GM19025 (cell line): ENCODE data around the gene EPB41.
"Not testable (repeated sequence)": the region's sequence is repeated elsewhere in the genome, so short reads cannot be mapped to it uniquely, and the experiment has no call there.

Experiments used
- ATAC-seq: cut with Tn5 transposase; IDR thresholded peaks from one replicate; pipeline ENCODE4 v1.9.1; 2021; ENCODE audit warnings: mild to moderate bottlenecking, low read depth, moderate library complexity; ENCODE audit not compliant: unreplicated experiment

EPB41 gene

DNA sequence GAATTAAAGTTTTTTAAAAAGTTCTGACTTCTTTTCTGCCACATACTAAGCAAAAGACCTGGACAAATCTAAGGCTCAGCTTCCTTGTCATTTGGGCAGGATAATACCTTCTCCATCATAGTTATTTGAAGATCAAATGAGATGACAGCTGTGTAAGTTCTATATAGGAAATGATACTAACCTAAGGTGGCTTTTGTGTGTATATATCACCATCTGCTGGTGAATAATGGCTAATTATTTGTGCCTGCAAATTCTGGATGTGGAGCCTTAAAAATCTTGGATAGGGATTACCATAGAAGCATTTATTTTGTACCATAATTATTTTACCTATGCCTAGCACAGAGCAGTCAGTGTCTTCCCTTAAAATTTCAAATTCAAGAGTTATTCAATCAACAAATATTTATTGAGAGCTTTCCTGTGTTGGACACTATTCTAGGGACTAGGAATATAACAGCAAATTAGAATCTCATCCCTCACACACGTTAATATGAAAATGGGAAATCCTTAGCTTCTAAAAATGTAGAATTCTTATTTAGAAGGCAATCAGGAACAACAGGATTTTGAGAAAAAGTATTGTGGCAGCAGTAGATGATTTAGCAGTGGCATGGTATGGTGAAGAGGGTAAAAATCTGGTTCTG lies 119.6 kb downstream of the EPB41 start:
- no peak for ATAC-seq

DNA sequence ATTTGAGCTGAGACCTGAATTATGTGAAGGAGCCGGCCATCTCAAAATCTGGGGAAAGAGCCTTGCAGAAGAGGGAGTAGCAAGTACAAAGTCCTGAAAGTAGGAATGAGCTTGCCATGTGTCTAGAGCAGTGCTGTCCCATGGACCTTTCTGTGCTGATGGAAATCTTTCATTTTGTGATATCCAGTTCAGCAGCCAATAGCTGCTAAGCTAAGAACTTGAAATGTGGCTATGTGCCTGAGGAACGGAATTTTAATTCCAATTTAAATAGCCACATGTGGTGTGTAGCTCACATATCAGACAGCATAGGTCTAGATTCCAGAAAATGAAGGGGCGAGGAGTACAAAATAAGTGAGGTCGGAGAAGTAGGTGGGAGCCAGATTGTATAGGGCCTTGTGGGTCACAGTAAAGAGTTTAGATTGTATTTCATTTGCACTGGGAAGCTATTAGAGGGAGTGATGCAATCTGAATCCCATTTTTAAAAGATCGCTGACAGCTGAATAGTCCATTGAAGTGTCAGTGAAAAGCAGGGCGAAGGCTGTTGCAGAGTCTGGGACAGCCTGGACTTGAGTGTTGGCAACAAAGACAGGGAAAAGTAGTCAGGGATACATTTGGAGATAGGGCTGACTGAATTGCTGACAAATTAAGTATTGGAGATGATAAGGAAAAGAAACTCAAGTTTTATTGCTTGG lies 129.1 kb downstream of the EPB41 start:
- no peak for ATAC-seq

DNA sequence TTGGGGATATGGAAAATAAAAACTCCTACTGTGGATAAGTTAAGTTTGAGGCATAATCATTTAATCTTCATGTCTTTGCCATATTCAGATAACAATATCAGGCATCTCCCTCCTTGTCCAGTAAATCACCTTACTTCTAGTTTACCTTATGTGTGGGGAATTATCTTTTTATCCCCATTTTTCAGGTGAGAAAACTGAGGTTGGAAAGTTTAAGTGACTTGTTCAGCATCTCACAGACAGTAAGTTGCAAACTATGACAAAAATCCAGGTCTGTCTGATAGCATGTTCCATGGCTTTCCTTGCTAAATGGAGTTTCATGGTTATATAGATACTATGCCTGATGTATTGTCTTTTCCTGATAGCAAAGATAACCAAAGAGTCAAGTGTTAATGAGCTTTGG lies 129.6 kb downstream of the EPB41 start:
- no peak for ATAC-seq

DNA sequence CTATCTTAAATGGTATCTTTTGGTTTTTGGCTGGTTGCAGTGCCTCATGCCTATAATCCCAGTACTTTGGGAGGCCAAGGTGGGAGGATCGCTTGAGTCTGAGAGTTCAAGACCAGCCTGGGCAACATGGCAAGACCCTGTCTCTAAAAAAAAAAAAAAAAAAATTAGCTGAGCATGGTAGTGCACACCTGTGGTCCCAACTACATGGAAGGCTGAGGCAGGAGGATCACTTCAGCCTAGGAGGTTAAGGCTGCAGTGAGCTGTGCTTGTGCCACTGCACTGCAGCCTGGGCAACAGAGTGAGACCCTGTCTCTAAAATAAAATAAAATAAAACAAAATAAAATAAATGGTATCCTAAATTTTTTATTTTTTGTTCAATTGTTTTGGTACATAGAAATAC lies 131.3 kb downstream of the EPB41 start:
- ATAC-seq, result not testable (repeated sequence)

DNA sequence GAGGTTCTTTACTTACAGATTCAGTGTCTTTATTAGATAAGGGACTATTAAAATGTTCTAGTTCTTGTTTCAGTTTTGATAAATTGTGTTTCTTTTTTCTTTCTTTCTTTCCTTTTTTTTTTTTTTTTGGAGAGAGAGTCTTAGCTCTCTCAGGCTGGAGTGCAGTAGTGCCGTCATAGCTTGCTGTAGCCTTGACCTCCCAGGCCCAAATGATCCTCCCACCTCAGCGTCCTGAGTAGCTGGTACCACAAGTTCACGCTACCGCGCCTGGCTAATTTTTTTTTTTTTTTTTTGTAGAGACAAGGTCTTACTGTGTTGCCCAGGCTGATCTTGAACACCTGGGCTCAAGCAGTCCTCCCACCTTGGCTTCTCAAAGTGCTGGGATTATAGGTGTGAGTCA lies 132.8 kb downstream of the EPB41 start:
- no peak for ATAC-seq

DNA sequence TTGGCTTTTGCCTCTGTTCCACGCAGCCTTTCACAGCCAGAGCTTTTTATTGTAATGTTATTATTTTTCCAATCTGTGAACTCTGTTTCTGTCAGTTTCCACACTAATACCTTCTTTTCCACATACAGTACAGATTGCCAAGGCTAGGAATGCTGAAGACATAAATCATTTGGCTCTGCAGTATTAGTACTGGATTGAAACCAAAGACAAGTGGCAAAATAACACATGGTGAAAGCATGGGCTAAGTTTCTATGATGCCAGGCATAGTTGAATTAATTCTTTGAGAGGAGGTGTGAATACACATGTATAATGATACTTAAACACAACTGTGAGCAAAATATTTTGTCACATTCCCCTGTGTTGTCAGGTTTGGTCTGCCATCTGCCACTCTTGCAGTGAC lies 135.8 kb downstream of the EPB41 start:
- no peak for ATAC-seq

DNA sequence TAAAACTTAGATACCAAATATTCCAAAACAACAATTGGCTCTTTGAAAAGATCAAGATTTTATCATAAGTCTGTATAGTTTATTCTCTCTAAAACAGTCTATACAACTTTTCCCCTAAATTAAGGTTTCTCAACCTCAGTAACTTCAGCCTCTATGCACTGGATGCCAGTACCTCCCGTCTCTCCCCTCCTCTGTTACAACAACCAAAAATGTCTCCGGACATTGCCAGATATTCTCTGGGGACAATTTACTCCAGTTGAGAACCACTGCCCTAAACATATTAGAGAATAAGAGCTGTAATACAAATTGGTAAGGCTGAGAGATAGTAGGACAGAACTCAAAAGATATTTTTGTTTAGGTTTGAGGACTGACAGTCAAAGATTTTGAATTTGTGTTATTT lies 137.7 kb downstream of the EPB41 start:
- ATAC-seq, result no peak

DNA sequence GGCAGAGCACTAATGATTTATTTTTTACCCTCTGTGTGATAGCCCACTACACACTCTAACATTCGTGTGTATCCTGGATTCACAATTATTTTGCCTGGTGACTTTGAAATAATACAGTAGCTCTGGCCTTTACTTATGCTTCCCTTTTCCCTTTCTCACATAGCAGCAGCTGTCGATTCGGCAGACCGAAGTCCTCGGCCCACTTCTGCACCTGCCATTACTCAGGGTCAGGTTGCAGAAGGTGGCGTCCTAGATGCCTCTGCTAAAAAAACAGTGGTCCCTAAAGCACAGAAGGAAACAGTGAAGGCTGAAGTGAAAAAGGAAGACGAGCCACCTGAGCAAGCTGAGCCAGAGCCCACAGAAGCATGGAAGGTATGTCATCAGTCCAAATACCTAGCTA lies 138.6 kb downstream of the EPB41 start:
- no peak for ATAC-seq

DNA sequence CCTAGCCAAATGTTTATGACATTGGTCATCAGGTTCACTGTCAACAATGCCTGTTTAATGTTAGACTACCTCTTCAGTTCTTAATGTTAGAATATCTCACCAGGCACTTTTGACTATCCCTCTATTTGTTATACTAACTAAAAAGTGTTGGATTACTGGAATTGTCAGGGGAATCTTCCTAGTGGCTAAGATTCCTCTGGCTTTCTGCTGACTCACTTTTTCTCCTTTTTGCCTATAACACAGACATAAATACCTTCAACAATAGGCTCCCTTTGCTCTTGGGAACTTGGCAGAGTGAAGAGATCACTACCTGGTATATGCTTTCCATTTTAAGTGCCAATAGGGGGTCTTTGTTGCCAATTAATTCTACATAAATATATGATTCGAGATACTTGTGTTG lies 140.8 kb downstream of the EPB41 start:
- ATAC-seq, result no peak

DNA sequence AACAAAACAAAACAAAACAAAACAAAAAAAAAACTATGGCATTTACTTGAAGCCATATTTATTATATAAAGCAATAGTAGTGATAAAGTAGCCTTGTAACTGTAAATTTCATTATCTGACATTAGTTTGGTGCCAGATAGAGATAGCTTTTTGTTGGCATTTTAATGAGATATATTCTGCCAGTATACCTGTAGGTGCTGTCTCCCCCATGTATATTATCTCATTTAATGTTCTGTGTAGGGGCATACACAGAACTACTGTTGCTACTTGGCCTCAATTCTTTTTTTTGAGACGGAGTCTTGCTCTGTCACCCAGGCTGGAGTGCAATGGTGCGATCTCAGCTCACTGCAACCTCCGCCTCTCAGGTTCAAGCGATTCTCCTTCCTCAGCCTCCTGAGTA lies 141.9 kb downstream of the EPB41 start:
- ATAC-seq, result no peak

DNA sequence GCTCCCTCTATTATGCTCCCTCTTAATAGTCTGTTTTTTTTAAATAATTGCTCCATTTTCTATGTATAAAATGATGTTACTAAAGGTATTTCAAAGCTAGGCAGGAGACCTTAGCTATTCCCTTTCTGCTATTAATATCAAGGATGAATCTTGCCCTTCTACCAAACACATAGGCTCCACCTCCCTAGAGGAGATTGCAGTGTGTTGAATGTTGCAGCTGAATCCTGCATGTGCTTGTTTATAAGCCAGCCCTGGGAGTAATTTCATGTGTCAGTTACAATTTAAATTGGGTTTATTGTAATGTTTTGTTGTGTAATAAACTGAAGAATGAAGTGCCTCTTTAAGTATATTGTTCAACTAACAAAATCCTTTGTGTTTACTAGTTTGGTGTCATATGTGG lies 143.3 kb downstream of the EPB41 start:
- ATAC-seq, result no peak

DNA sequence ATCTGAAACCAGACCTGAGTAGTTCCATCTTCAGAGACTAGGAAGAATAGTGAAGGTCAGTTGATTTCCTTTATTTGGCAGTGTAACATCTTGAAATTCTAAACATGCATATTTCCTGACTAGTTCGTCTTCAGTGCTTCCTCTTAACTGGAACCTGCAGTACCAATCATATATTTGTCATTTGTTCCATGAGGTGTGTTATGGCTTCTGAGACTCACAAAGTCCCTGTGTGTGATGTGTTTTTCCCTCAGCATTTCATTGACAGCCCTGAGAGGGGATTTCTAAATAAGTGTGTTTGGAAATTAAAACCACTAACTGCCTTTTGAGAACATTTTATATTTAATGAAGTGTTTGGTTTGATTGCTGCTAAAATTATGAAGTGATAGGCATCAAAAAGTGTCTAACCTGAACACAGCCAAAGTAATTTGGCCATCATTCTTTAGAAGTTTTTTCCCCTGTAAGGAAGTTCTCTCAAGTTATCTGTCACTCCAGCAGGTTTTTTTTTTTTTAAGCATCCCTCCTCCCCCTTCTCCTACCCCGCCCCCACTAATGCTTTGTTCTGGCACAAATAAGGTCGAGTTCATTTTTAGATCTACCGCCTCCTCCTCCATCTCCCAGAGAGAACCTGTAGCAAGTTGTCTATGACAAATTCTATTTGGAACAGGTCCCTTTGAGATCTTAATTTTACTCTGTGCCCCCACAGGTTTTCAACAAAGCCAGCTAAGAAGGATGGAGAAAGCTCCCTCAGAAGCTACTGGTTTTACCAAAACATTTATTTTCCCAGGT lies 148.0 kb downstream of the EPB41 start:
- ATAC-seq, result no peak

DNA sequence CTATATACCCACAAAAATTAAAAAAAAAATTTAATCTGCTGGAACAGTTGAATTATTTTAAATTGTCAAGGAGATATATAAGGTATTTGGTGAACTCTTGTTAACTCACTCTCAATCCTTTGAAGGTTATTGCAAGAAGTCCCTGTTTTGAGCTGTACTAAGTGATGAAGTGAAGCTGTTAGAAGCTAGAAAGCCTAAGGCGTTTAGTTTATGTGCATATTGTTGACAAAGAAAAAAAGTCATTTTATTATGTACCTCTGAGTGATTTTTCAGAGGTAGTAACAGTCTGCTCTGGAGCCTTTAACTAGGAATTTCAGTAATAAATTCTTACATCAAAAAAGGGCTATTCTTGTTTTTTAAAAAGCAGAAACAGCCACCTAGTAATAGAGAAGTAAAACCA lies 149.7 kb downstream of the EPB41 start:
- ATAC-seq, result no peak

DNA sequence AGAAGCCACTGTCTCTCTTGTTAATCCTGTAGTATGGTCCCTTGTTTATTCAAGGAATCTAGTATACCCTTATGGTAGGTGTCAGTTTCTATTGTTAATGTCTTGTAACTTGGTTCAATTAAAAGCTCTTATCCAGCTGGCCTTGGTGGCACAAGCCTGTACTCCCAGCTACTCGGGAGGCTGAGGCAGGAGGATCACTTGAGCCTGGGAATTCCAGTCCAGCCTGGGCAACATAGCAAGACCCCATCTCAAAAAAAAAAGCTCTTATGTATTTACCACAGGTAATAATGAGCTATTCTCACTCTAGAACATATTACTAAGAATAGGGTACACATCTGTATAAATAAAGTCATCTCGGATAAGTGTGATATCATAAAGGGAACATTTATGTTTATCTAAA lies 162.8 kb downstream of the EPB41 start:
- no peak for ATAC-seq

DNA sequence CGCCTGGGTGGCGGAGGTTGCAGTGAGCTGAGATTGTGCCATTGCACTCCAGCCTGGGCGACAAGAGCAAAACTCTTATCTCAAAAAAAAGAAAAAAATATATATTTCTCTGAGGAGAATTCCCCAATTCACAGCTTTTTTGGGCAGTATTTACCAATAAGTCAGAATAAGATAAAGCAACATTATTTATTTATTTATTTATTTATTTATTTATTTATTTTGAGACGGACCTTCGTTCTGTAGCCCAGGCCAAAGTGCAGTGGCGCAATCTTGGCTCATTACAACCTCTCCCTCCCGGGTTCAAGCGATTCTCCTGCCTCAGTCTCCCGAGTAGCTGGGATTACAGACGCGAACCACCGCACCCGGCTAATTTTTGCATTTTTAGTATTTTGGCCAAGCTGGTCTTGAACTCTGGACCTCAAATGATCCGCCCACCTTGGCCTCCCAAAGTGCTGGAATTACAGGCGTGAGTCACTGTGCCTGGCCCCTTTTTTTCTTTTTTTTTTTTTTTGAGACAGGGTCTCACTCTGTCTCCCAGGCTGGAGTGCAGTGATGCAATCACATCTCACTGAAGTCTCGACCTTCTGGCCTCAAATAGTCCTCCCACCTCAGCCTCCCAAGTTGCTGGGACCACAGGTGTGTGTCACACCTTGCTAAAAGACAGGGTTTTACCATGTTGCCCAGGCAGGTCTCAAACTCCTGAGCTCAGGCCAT lies 165.7 kb downstream of the EPB41 start:
- ATAC-seq, result not testable (repeated sequence)

DNA sequence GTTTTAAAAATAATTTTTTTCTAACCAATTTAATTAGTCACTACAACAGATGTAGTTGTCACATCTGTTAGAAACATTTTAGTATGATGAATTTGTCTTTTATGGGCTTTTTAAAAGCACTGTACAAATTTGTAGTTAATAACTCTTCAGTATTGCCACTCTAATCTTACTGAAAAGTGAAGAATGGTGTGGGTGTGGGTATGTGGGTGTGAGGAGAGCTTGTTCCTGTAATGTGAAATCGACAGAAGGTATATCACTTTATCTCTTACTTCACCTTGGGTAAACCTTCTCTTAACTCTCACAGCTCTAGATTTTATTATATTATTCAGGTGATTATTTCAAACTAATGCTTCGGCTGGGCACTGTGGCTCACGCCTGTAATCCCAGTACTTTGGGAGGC lies 166.8 kb downstream of the EPB41 start:
- no peak for ATAC-seq

DNA sequence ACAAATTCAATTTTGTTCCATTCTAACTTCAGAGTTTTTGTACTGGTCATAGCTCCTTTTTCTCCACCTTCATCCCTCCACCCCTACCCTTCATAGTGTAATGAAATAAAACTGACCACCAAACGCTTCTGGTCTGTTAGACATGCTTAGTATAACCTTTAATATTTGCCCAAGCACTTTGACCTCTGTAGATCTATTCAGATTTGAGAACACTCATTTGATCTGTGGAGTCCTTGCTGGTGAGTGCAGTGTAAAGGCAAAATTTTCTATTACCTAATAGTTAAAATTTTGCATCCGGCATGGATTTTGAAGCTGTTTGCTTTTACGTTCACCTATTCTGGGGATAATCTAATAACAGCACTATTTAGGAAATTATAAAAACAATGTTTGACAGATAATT lies 168.2 kb downstream of the EPB41 start:
- no peak for ATAC-seq

DNA sequence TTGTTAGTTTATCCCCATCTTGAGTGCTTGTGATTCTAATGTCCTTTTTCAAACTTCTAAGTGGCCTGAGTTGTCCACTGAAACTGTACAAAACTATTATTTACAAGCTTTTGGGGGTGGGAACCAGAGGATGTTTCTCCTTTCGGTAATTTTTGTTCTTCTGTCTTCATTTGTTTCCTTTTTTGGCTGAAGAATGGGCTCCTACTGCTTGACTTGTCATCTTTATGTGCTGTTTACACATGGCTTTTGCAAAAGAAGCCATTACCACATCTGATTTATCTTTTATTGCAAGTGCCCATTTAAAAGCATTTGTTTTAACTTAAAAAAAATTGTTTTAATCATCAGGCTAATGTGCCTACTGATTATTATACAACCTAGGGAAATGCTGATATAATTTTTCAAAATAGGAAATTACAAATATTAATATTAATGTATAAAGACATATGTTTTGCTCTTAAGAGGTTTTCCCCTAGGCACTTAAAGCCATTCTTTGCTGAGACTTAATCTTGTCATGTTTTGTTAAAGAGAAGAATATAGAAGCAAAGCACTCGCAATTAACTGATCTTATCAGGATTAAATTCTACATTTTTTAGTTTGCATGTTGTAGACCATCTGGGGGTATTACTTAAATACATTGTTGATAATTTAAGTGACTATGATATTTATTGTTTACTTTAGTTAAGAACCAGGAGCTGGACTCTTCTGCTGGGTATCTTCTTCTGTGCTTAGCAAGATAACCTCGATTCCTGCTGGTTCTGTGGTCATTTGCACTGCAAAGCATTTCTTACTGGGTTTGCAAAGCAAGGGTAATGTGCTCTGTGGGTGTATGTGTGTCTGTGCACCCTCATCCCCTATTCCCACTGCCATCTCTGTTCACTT lies 169.2 kb downstream of the EPB41 start:
- no peak for ATAC-seq

DNA sequence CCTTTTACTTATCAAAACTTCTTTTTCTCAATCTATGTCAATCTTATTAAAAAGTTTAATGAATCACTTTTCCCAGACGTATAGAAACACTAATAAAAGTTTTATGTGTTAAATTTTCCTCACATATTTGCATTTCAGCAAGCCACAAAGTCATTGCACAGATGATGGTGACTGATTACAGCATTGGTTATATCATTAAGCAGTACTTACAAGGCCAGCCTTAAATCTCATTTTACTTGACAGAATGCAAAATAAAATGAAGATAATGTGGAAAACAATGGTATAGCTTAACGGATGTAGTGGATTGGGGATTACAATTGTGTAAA lies 169.8 kb downstream of the EPB41 start:
- ATAC-seq, result no peak

DNA sequence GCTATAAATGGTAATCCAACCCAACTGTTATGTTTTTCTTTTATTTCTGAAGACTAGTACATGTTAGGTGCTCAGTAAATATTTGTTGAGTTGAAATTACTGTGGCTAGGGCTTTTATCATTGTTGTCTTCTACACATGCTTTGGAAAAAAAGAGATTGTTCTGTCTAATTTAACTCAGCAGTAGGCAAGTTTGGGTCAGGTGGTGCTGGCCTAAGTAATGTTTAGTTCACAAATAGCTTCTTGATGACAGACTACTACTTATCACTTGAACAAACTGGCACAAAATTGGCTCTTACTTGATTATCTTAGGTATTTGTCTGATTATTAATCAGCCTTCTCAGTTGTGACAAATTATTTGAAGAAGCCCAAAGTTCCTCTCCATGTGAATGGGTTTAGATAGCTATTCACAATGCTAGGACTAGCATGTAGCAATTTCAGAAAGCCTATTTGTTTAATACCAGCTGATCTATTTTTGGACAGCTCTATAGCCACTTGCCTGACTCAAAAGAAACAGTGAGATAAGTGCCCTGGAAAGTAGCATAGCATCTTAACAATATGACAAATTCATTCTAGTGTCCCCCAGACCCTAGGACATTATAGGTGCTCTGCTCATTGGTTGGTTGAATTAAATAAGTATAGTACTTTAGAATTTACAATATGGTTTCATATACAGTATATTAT lies 176.7 kb downstream of the EPB41 start:
- no peak for ATAC-seq
